ENCODE results near the gene TRIM9. TPM values are rescaled to one million over a fixed set of nuclear protein-coding genes. Genes with fewer than 3 reads are reported as not detected.

Gene TRIM9
- total and polyA plus RNA-seq, 9 of the 15 experiments (the other 6 are each of a cell fraction or from before 2014, with no cell fraction given): 0.03 to 0.15 (median 0.04) TPM; not detected in 4

GRCh38 chr14:50970886-50971781 is 123.8 kb downstream of the TRIM9 start (continued):
- TF ChIP-seq, protein P1, sequence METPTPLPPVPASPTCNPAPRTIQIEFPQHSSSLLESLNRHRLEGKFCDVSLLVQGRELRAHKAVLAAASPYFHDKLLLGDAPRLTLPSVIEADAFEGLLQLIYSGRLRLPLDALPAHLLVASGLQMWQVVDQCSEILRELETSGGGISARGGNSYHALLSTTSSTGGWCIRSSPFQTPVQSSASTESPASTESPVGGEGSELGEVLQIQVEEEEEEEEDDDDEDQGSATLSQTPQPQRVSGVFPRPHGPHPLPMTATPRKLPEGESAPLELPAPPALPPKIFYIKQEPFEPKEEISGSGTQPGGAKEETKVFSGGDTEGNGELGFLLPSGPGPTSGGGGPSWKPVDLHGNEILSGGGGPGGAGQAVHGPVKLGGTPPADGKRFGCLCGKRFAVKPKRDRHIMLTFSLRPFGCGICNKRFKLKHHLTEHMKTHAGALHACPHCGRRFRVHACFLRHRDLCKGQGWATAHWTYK (CRISPR knock-in tag; IDR thresholded peaks at IDR 0.05): no peak
- TF ChIP-seq RBM34 (IDR thresholded peaks at IDR 0.05; ENCODE audit: borderline replicate concordance, insufficient read depth, low read length) (no peak), HNRNPK (IDR thresholded peaks at IDR 0.05; ENCODE audit: low read depth, low read length, poor library complexity, severe bottlenecking) (no peak), NFATC3 (IDR thresholded peaks at IDR 0.05) (no peak), POLR3G (IDR thresholded peaks at IDR 0.05; ENCODE audit: extremely low read depth, insufficient read length, insufficient replicate concordance) (no peak), CBX1 (IDR thresholded peaks at IDR 0.05; ENCODE audit: low read depth) (no peak), ZNF395 (CRISPR knock-in tag; IDR thresholded peaks at IDR 0.05) (no peak), TRIM28 (IDR thresholded peaks at IDR 0.05) (no peak)
- TF ChIP-seq, protein P2, sequence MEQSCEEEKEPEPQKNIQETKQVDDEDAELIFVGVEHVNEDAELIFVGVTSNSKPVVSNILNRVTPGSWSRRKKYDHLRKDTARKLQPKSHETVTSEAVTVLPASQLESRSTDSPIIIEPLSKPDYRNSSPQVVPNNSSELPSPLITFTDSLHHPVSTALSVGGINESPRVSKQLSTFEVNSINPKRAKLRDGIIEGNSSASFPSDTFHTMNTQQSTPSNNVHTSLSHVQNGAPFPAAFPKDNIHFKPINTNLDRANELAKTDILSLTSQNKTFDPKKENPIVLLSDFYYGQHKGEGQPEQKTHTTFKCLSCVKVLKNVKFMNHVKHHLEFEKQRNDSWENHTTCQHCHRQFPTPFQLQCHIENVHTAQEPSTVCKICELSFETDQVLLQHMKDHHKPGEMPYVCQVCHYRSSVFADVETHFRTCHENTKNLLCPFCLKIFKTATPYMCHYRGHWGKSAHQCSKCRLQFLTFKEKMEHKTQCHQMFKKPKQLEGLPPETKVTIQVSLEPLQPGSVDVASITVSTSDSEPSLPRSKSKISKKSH (CRISPR knock-in tag; IDR thresholded peaks at IDR 0.05): no peak

Data from K562 (cell line).